ENCODE results near the gene GPR84. TPM values are rescaled to one million over a fixed set of nuclear protein-coding genes. Genes with fewer than 3 reads are reported as not detected.
"Not testable (repeated sequence)": the region's sequence is repeated elsewhere in the genome, so short reads cannot be mapped to it uniquely, and the experiment has no call there.

The GPR84 gene
- total and polyA plus RNA-seq, 5 donors from 2014 or later, result not detected

DNA sequence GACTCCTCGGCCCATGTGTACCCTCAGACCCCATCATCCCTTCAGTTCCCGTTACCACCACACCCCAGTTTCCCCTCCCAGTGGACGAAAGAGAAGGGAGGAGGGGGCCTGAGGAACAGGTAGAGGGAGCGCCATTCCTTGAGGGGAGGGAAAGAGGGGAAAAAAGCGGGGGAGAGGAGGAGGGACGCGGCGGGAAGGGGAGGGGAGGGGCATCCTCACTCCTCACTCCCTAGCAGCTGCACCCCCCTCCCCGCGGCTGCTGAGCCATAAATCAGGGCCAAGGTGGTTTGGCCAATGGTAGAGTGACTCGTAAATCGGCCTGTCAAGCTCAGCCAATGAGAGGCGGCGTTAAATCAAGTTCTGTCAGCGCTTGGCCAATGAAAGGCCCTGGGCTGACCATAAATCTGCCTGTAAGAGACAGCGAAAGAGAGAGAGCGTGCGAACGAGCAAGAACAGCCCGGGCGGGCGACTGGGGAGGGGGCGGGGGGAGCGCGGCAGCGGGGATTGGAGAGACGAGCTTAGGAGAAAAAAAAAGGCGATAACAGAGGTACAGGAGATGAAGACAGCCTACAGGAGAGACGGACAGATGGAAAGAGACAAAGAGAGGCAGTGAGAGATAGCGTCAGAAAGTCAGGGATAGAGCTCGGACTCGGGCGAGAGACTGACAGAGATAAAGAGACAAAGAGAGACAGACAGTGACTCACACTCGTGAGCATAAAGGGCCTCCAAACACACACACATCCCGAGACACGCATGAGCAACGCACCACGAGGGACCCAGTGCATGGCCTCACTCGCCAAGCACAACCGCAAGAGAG is 5.1 kb downstream of the GPR84 start:
- H3K27ac Mint-ChIP-seq, result no peak overlapping the region
- peak; percentile 98 to 99 for ATAC-seq (ENCODE audit: low read depth in 2 of 2)
- Histone ChIP-seq H3K4me3 (ENCODE audit: low read depth, low read length) (peak overlapping the region; percentile 94), H3K4me1 (ENCODE audit: control insufficient read depth, insufficient read depth, low read length, poor library complexity, severe bottlenecking) (peaks cover 26% of the 10 kb centered on the region), H3K36me3 (ENCODE audit: control insufficient read depth, insufficient read depth, low read length) (no peaks in the 10 kb centered on the region), H3K27ac (ENCODE audit: insufficient read depth, low read length, poor library complexity, severe bottlenecking) (peak overlapping the region; percentile 84), H3K9me3 (ENCODE audit: control insufficient read depth in 2 of 2, low read length in 2 of 2) (no peaks in the 10 kb centered on the region), H3K27me3 (ENCODE audit: control insufficient read depth, insufficient read depth, low read length) (no peaks in the 10 kb centered on the region)
- H3K36me3 Mint-ChIP-seq, result peaks cover 5% of the 10 kb centered on the region
- peaks cover under 1 to 19% (median 6%) of the 10 kb centered on the region in 4 donors for H3K4me1 Mint-ChIP-seq
- H3K9me3 Mint-ChIP-seq, result no peaks in the 10 kb centered on the region
- no peak overlapping the region for H3K4me3 Mint-ChIP-seq
- H3K27me3 Mint-ChIP-seq, result no peaks in the 10 kb centered on the region
- peak; percentile 94 to 99 (median 95) for DNase-seq

DNA sequence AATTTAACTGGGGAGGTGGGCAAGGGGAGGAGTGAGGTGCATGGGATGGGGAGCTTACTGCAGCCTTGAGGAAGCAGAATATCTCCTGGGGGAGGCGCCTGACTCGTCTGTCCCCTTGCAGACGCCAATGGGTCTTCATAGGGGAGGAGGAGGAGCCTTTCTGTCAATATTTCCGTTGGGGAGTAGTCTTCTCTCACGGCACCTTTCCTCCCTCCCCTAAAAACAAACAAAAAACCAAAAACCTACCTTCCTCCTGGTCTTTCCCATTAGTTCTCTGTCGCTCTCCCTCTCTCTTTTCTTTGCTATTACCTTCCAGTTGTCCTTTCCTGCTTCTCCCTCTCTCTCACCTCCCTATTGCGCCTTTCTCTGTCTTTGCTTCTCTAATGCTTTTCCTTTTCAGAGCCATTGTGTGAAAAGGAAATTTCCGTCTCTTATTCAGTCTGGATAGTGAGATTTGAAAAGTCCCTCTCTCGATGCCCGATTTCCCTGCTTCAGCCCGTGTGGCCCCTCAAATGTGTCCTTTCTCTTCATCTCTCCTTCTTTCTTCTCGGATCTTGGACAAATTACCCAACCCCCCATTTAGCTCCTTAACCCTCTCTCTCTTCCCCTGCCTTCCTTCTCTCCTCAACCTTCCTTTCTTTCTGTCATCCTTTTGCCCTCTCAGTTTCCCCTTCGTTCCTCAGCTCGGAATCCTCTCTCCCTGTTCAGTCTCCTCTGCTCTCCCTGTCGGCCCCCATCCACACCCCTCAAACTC is 5.9 kb downstream of the GPR84 start:
- Mint-ChIP-seq H3K9me3 (no peaks in the 10 kb centered on the region), H3K4me3 (no peak overlapping the region), H3K36me3 (peaks cover 5% of the 10 kb centered on the region), H3K27ac (no peak overlapping the region), H3K27me3 (no peaks in the 10 kb centered on the region), H3K4me1 (peaks cover 0 to 15% (median 1%) of the 10 kb centered on the region in 4 donors)
- Histone ChIP-seq H3K4me3 (ENCODE audit: low read depth, low read length) (peak overlapping the region; percentile 94), H3K9me3 (ENCODE audit: control insufficient read depth in 2 of 2, low read length in 2 of 2) (no peaks in the 10 kb centered on the region), H3K4me1 (ENCODE audit: control insufficient read depth, insufficient read depth, low read length, poor library complexity, severe bottlenecking) (peaks cover 21% of the 10 kb centered on the region), H3K27me3 (ENCODE audit: control insufficient read depth, insufficient read depth, low read length) (no peaks in the 10 kb centered on the region), H3K27ac (ENCODE audit: insufficient read depth, low read length, poor library complexity, severe bottlenecking) (peak overlapping the region; percentile 84), H3K36me3 (ENCODE audit: control insufficient read depth, insufficient read depth, low read length) (no peaks in the 10 kb centered on the region)
- DNase-seq (peak; percentile 21 to 83 (median 35)), ATAC-seq (ENCODE audit: low read depth in 2 of 2) (no peak)

DNA sequence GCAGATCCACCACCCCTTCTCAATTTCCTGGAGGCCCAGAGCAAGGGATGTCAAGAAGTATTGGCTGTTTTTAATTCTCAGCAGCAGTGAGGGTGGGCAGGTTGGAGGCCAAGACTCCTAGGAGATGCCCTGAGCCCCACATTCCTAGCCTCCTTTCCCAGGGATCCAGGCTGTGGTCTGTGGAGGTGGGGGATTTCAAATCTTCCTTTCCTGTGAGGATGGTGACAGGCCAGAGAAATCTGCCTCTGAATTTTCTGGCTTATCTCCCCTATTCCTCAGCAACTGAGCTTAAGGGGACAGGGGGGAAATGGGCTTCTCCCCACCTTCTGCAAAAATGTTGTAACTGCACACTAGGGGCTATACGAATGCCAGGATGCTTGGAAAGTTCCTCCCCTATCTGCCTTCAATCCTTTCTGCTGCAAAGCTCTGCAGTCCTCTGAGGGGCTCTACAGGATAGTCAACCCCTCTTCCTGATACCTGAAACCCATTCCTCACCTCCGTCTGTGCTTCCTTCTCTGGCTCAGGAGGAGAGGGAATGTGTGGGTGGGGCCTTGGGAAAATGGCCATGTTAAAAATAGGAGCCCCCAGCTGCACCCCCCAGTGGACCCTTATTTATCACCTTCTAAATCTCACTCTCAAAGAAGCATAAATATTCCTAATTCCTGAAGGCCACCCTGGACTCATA is 6.6 kb downstream of the GPR84 start:
- Mint-ChIP-seq H3K27me3 (no peaks in the 10 kb centered on the region), H3K9me3 (no peaks in the 10 kb centered on the region), H3K4me3 (peak overlapping the region in 1 of 4 donors; percentile 36), H3K4me1 (peaks cover 0 to 13% (median under 1%) of the 10 kb centered on the region in 4 donors), H3K27ac (no peak overlapping the region), H3K36me3 (peaks cover 5% of the 10 kb centered on the region)
- ATAC-seq (ENCODE audit: low read depth in 2 of 2) (no peak), DNase-seq (no peak)
- Histone ChIP-seq H3K4me1 (ENCODE audit: control insufficient read depth, insufficient read depth, low read length, poor library complexity, severe bottlenecking) (peaks cover 21% of the 10 kb centered on the region), H3K36me3 (ENCODE audit: control insufficient read depth, insufficient read depth, low read length) (no peaks in the 10 kb centered on the region), H3K27me3 (ENCODE audit: control insufficient read depth, insufficient read depth, low read length) (no peaks in the 10 kb centered on the region), H3K27ac (ENCODE audit: insufficient read depth, low read length, poor library complexity, severe bottlenecking) (no peak overlapping the region), H3K9me3 (ENCODE audit: control insufficient read depth in 2 of 2, low read length in 2 of 2) (no peaks in the 10 kb centered on the region), H3K4me3 (ENCODE audit: low read depth, low read length) (peak overlapping the region; percentile 94)

DNA sequence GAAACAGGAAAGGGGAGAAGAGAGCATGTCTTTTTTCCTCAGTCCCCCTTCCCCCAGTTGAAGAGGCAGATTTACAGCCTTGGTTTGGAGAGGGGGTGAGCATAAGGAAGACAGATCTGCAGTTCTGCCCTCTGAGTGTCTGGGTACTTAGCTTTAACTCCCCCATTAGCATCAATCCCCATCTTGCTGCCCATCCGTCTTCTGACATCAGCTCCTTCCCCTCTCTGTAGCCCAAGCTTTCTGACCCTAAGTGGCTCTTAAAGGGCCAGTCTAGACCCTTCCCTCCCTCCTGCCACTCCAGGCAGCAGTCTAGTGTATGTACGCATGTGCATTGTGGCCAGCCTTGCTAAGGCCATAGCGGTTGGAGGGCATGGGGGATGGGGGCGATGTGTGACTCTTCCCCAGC is 7.3 kb downstream of the GPR84 start:
- H3K36me3 ChIP-seq (ENCODE audit: control insufficient read depth, insufficient read depth, low read length), result no peaks in the 10 kb centered on the region
- no peak overlapping the region for H3K4me3 ChIP-seq (ENCODE audit: low read depth, low read length)
- no peak for ATAC-seq (ENCODE audit: low read depth in 2 of 2)
- Mint-ChIP-seq H3K27ac (peak overlapping the region in 1 of 3 donors; percentile 74), H3K4me1 (peaks cover 0 to 20% (median 7%) of the 10 kb centered on the region in 4 donors), H3K4me3 (peak overlapping the region in 1 of 4 donors; percentile 36), H3K9me3 (no peaks in the 10 kb centered on the region), H3K27me3 (no peaks in the 10 kb centered on the region), H3K36me3 (peaks cover 5% of the 10 kb centered on the region)
- H3K9me3 ChIP-seq (ENCODE audit: control insufficient read depth in 2 of 2, low read length in 2 of 2), result no peaks in the 10 kb centered on the region
- H3K27ac ChIP-seq (ENCODE audit: insufficient read depth, low read length, poor library complexity, severe bottlenecking), result no peak overlapping the region
- peaks cover 28% of the 10 kb centered on the region for H3K4me1 ChIP-seq (ENCODE audit: control insufficient read depth, insufficient read depth, low read length, poor library complexity, severe bottlenecking)
- no peak for DNase-seq
- H3K27me3 ChIP-seq (ENCODE audit: control insufficient read depth, insufficient read depth, low read length), result no peaks in the 10 kb centered on the region

DNA sequence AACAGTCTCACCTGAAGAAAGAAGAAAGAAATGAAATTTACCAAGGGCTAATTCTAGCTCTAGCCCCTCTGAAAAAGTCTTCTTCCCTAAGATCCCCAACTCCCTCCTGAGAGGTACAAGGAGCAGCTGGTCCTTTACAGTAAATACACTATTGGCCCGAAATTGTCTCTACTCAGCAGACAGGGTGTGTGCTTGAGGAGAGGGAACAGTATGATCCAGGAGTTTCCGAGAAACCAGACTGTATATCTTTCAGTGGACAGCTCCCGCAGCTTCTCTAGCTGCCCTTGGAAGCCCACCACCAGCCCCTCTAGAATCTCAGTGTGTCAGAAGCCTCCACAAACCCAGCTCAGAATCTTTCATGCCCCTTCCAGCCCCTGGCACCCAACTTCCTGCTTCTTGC is 8.1 kb downstream of the GPR84 start:
- Histone ChIP-seq H3K9me3 (ENCODE audit: control insufficient read depth in 2 of 2, low read length in 2 of 2) (no peaks in the 10 kb centered on the region), H3K27me3 (ENCODE audit: control insufficient read depth, insufficient read depth, low read length) (no peaks in the 10 kb centered on the region), H3K4me1 (ENCODE audit: control insufficient read depth, insufficient read depth, low read length, poor library complexity, severe bottlenecking) (peaks cover 35% of the 10 kb centered on the region), H3K4me3 (ENCODE audit: low read depth, low read length) (no peak overlapping the region), H3K27ac (ENCODE audit: insufficient read depth, low read length, poor library complexity, severe bottlenecking) (no peak overlapping the region), H3K36me3 (ENCODE audit: control insufficient read depth, insufficient read depth, low read length) (peaks cover 3% of the 10 kb centered on the region)
- H3K27me3 Mint-ChIP-seq, result no peaks in the 10 kb centered on the region
- H3K27ac Mint-ChIP-seq, result peak overlapping the region in 1 of 3 donors; percentile 42
- peak overlapping the region in 3 of 4 donors; percentile 33 to 46 (median 39) for H3K4me3 Mint-ChIP-seq
- DNase-seq (no peak), ATAC-seq (ENCODE audit: low read depth in 2 of 2) (no peak)
- H3K36me3 Mint-ChIP-seq, result peaks cover 5% of the 10 kb centered on the region
- peaks cover 0 to 26% (median 11%) of the 10 kb centered on the region in 4 donors for H3K4me1 Mint-ChIP-seq
- no peaks in the 10 kb centered on the region for H3K9me3 Mint-ChIP-seq

- Mint-ChIP-seq H3K36me3 (peaks cover 15% of the 10 kb centered on the region), H3K27ac (peak overlapping the region in 2 of 3 donors; percentile 77 to 79), H3K27me3 (no peaks in the 10 kb centered on the region), H3K4me1 (peaks cover 0 to 26% (median 12%) of the 10 kb centered on the region in 4 donors), H3K9me3 (no peaks in the 10 kb centered on the region), H3K4me3 (peak overlapping the region in 1 of 4 donors; percentile 46)
- no peak overlapping the region for H3K27ac ChIP-seq (ENCODE audit: insufficient read depth, low read length, poor library complexity, severe bottlenecking)
- DNase-seq (no peak), ATAC-seq (ENCODE audit: low read depth in 2 of 2) (no peak)
- no peak overlapping the region for H3K4me3 ChIP-seq (ENCODE audit: low read depth, low read length)
- peaks cover 37% of the 10 kb centered on the region for H3K4me1 ChIP-seq (ENCODE audit: control insufficient read depth, insufficient read depth, low read length, poor library complexity, severe bottlenecking)
- no peaks in the 10 kb centered on the region for H3K9me3 ChIP-seq (ENCODE audit: control insufficient read depth in 2 of 2, low read length in 2 of 2)
- peaks cover 10% of the 10 kb centered on the region for H3K36me3 ChIP-seq (ENCODE audit: control insufficient read depth, insufficient read depth, low read length)
- no peaks in the 10 kb centered on the region for H3K27me3 ChIP-seq (ENCODE audit: control insufficient read depth, insufficient read depth, low read length)
Measured at GRCh38 chr12:54355104-54355815, 9.0 kb downstream of the GPR84 start.

DNA sequence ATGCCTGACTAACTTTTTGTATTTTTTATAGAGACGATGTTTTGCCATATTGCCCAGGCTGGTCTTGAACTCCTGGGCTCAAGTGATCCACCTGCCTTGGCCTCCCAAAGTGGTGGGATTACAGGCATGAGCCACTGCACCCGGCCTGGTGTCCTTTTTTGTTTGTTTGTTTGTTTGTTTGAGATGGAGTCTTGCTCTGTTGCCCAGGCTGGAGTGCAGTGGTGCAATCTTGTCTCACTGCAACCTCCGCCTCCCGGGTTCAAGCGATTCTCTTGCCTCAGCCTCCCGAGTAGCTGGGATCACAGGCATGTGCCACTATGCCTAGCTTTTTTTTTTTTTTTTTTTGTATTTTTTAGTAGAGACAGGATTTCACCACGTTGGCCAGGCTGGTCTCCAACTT is 10.0 kb downstream of the GPR84 start:
- Mint-ChIP-seq H3K4me1 (peaks cover 0 to 25% (median 12%) of the 10 kb centered on the region in 4 donors), H3K36me3 (peaks cover 23% of the 10 kb centered on the region), H3K27ac (peak overlapping the region in 1 of 3 donors; percentile 77)
- not testable (repeated sequence) for ATAC-seq (ENCODE audit: low read depth in 2 of 2); H3K27me3 Mint-ChIP-seq; H3K27me3 ChIP-seq (ENCODE audit: control insufficient read depth, insufficient read depth, low read length); H3K27ac ChIP-seq (ENCODE audit: insufficient read depth, low read length, poor library complexity, severe bottlenecking); H3K4me3 Mint-ChIP-seq; H3K9me3 ChIP-seq (ENCODE audit: control insufficient read depth in 2 of 2, low read length in 2 of 2); H3K4me3 ChIP-seq (ENCODE audit: low read depth, low read length); H3K9me3 Mint-ChIP-seq; DNase-seq
- Histone ChIP-seq H3K36me3 (ENCODE audit: control insufficient read depth, insufficient read depth, low read length) (peaks cover 19% of the 10 kb centered on the region), H3K4me1 (ENCODE audit: control insufficient read depth, insufficient read depth, low read length, poor library complexity, severe bottlenecking) (peaks cover 29% of the 10 kb centered on the region)
